ENCODE results near the gene SHISA9. TPM values are rescaled to one million over a fixed set of nuclear protein-coding genes. Genes with fewer than 3 reads are reported as not detected.

Gene SHISA9
- total RNA-seq, 1 donor from 2014 or later, result not detected

DNA sequence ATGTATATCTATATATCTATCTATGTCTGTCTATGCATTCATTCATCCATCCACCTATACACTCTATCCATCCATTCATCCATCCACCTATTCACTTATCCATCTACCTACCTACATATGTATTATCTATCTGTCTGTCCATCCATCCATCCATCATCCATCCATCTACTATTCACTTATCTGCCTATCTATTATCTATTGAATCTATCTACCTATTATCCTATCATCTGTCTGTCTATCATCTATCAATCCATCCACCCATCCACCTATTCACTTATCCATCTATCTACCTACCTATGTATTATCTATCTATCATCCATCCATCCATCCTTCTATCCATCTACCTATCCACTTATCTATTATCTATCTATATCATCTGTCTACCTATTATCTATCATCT lies 302.3 kb downstream of the SHISA9 start:
- Histone ChIP-seq H3K27ac (no peak overlapping the region), H3K4me3 (no peak overlapping the region), H3K27me3 (no peaks in the 10 kb centered on the region), H3K36me3 (no peaks in the 10 kb centered on the region), H3K4me1 (no peaks in the 10 kb centered on the region), H3K9me3 (no peaks in the 10 kb centered on the region)
- intact Hi-C loops (cut with DNase I), result no loop called here
- ATAC-seq (no peak), DNase-seq (no peak)
- TF ChIP-seq, protein P1, sequence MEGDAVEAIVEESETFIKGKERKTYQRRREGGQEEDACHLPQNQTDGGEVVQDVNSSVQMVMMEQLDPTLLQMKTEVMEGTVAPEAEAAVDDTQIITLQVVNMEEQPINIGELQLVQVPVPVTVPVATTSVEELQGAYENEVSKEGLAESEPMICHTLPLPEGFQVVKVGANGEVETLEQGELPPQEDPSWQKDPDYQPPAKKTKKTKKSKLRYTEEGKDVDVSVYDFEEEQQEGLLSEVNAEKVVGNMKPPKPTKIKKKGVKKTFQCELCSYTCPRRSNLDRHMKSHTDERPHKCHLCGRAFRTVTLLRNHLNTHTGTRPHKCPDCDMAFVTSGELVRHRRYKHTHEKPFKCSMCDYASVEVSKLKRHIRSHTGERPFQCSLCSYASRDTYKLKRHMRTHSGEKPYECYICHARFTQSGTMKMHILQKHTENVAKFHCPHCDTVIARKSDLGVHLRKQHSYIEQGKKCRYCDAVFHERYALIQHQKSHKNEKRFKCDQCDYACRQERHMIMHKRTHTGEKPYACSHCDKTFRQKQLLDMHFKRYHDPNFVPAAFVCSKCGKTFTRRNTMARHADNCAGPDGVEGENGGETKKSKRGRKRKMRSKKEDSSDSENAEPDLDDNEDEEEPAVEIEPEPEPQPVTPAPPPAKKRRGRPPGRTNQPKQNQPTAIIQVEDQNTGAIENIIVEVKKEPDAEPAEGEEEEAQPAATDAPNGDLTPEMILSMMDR (IDR thresholded peaks at IDR 0.05), result no peak

DNA sequence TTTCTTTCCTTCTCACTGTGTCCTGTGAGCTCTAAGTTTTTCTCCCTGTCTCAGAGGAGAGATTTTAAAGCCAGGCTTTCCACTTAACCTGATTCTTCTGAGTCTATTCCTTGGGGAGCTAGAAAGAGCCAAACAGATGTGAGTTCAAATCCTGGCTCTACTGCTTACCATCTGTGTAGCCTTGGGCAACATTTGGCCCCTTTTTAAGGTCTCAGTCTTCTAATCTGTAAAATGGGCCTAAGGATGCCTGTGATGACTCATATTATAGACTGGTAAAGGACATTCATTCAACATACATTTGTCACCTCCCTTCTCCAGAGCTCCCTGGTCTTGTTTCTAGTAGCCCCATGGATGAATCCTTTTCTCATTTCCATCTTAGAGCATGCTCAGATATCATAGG lies 304.0 kb downstream of the SHISA9 start:
- ATAC-seq (no peak), DNase-seq (no peak)
- H3K36me3 ChIP-seq, result no peaks in the 10 kb centered on the region
- TF ChIP-seq, protein P1 (IDR thresholded peaks at IDR 0.05), result no peak
- H3K27me3 ChIP-seq, result no peaks in the 10 kb centered on the region
- H3K4me1 ChIP-seq, result no peaks in the 10 kb centered on the region
- H3K9me3 ChIP-seq, result no peaks in the 10 kb centered on the region
- no peak overlapping the region for H3K4me3 ChIP-seq
- no peak overlapping the region for H3K27ac ChIP-seq
- intact Hi-C loops (cut with DNase I), result no loop called here

- Histone ChIP-seq H3K36me3 (no peaks in the 10 kb centered on the region), H3K27ac (no peak overlapping the region), H3K4me3 (no peak overlapping the region), H3K4me1 (no peaks in the 10 kb centered on the region), H3K9me3 (no peaks in the 10 kb centered on the region), H3K27me3 (no peaks in the 10 kb centered on the region)
- no peak for ATAC-seq
- DNase-seq, result no peak
- intact Hi-C loops (cut with DNase I), result no loop called here
- TF ChIP-seq, protein P1 (IDR thresholded peaks at IDR 0.05), result no peak
Measured at GRCh38 chr16:13206606-13207005, 305.2 kb downstream of the SHISA9 start.

DNA sequence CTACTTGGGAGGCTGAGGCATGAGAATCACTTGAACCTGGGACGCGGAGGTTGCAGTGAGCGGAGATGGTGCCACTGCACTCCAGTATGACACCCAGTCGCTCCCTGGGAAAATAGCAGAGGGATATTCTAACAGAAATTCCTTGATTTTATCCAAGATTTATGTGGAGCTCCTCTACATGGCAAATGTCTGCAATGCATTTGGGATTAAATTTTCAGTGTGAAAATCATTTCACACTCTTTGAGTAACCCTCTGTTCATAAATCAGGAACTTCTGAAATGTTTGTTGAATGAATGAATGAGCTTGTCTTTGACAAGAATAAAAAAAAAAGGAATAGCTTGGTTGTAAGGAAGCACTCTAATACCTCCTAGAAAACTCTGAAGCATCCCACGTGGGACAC lies 305.8 kb downstream of the SHISA9 start:
- no peaks in the 10 kb centered on the region for H3K4me1 ChIP-seq
- ATAC-seq, result no peak
- H3K4me3 ChIP-seq, result no peak overlapping the region
- no peaks in the 10 kb centered on the region for H3K27me3 ChIP-seq
- intact Hi-C loops (cut with DNase I), result no loop called here
- no peaks in the 10 kb centered on the region for H3K36me3 ChIP-seq
- H3K27ac ChIP-seq, result no peak overlapping the region
- H3K9me3 ChIP-seq, result no peaks in the 10 kb centered on the region
- no peak for DNase-seq
- TF ChIP-seq, protein P1 (IDR thresholded peaks at IDR 0.05), result no peak

- Histone ChIP-seq H3K27ac (no peak overlapping the region), H3K4me3 (no peak overlapping the region), H3K36me3 (no peaks in the 10 kb centered on the region), H3K27me3 (no peaks in the 10 kb centered on the region), H3K9me3 (no peaks in the 10 kb centered on the region), H3K4me1 (no peaks in the 10 kb centered on the region)
- intact Hi-C loops (cut with DNase I), result no loop called here
- ATAC-seq (no peak), DNase-seq (no peak)
- TF ChIP-seq, protein P1 (IDR thresholded peaks at IDR 0.05), result no peak
Measured at GRCh38 chr16:13223666-13224065, 322.3 kb downstream of the SHISA9 start.

- intact Hi-C loops (cut with DNase I), result no loop called here
Measured at GRCh38 chr16:13229039-13229438, 327.6 kb downstream of the SHISA9 start.

More at GRCh38 chr16:13229039-13229438, 327.6 kb downstream of the SHISA9 start:
- H3K27me3 ChIP-seq, result no peaks in the 10 kb centered on the region
- ATAC-seq, result no peak
- no peak overlapping the region for H3K27ac ChIP-seq
- no peak overlapping the region for H3K4me3 ChIP-seq
- H3K36me3 ChIP-seq, result no peaks in the 10 kb centered on the region
- no peaks in the 10 kb centered on the region for H3K4me1 ChIP-seq
- TF ChIP-seq, protein P1 (IDR thresholded peaks at IDR 0.05), result no peak
- DNase-seq, result no peak
- no peaks in the 10 kb centered on the region for H3K9me3 ChIP-seq

All from upper lobe of right lung (tissue), 1 donor.